HG03280 (cell line): ENCODE measurements around the gene PABPC3.

ENCODE experiments used
- ATAC-seq: cut with Tn5 transposase; IDR thresholded peaks from one replicate; pipeline ENCODE4 v1.9.1; 2021; ENCODE audit warnings: mild to moderate bottlenecking, moderate library complexity; ENCODE audit not compliant: unreplicated experiment

PABPC3 gene

GRCh38 chr13:25095851-25096453 is at the start of gene PABPC3:
TSS of gene PABPC3 (plus strand) at chr13:25096136. CDS start at chr13:25096199, 63 bp downstream.
- ATAC-seq: no peak

- ATAC-seq: no peak
Observed at GRCh38 chr13:25046274-25046984, 49.5 kb upstream of the PABPC3 start.

GRCh38 chr13:25046985-25047511 is 48.9 kb upstream of the PABPC3 start:
- ATAC-seq: no peak

GRCh38 chr13:25051065-25051464 is 44.9 kb upstream of the PABPC3 start:
- no peak for ATAC-seq

GRCh38 chr13:25059166-25059565 is 36.8 kb upstream of the PABPC3 start:
- no peak for ATAC-seq

- ATAC-seq: no peak
Observed at GRCh38 chr13:25059958-25060357, 36.0 kb upstream of the PABPC3 start.

GRCh38 chr13:25062479-25062878 is 33.5 kb upstream of the PABPC3 start:
- no peak for ATAC-seq

GRCh38 chr13:25064396-25064795 is 31.5 kb upstream of the PABPC3 start:
- ATAC-seq: no peak

- ATAC-seq: no peak
Observed at GRCh38 chr13:25065974-25066770, 29.8 kb upstream of the PABPC3 start.

- ATAC-seq: no peak
Observed at GRCh38 chr13:25067064-25067463, 28.9 kb upstream of the PABPC3 start.

GRCh38 chr13:25068810-25069209 is 27.1 kb upstream of the PABPC3 start:
- ATAC-seq: no peak

GRCh38 chr13:25069236-25069635 is 26.7 kb upstream of the PABPC3 start:
- no peak for ATAC-seq

- no peak for ATAC-seq
Observed at GRCh38 chr13:25069911-25070310, 26.0 kb upstream of the PABPC3 start.

GRCh38 chr13:25080773-25081172 is 15.2 kb upstream of the PABPC3 start:
- ATAC-seq: no peak

GRCh38 chr13:25084096-25084495 is 11.8 kb upstream of the PABPC3 start:
- ATAC-seq: no peak

GRCh38 chr13:25085125-25085742 is 10.7 kb upstream of the PABPC3 start:
- no peak for ATAC-seq

GRCh38 chr13:25088562-25089221 is 7.2 kb upstream of the PABPC3 start:
- no peak for ATAC-seq

GRCh38 chr13:25097426-25097825 is 1.5 kb downstream of the PABPC3 start:
- no peak for ATAC-seq

- ATAC-seq: no peak
Observed at GRCh38 chr13:25103711-25104110, 7.8 kb downstream of the PABPC3 start.

- no peak for ATAC-seq
Observed at GRCh38 chr13:25109341-25109740, 13.4 kb downstream of the PABPC3 start.
